Transverse colon (tissue), 4 donors: Measurements from ENCODE around the gene NQO2. TPM values are rescaled to one million over a fixed set of nuclear protein-coding genes. Genes with fewer than 3 reads are reported as not detected.

Source experiments
- DNase-seq: peaks from one replicate; pipeline ENCODE4 v3.0.0-alpha.2; 2019
- H3K27ac ChIP-seq, 4 donors: fragments of 200-600 bp; sonication (generic); 2 replicates each; pipeline ENCODE4 v1.5.1; 2016 to 2018; ENCODE audit warnings: inconsistent platforms in 4 of 4
- H3K27me3 ChIP-seq: fragments of 200-600 bp; sonication (generic); 2 replicates; pipeline ENCODE4 v1.5.1; 2017; ENCODE audit warnings: inconsistent platforms
- H3K36me3 ChIP-seq, 4 donors: fragments of 200-600 bp; sonication (generic); 2 replicates each; pipeline ENCODE4 v1.5.1; 2017 to 2019; ENCODE audit warnings: inconsistent platforms in 4 of 4
- H3K4me1 ChIP-seq, 4 donors: fragments of 200-600 bp; sonication (generic); 2 replicates each; pipeline ENCODE4 v1.5.1; 2017 to 2020; ENCODE audit warnings: inconsistent platforms in 4 of 4
- H3K4me3 ChIP-seq, 4 donors: fragments of 200-600 bp; sonication (generic); 1 replicate in 1 of 4; 2 replicates in 3 of 4; pipeline versions ENCODE4 v1.5.1 to v1.6.1; 2017 to 2019; ENCODE audit warnings: inconsistent platforms in 4 of 4
- H3K9me3 ChIP-seq, 2 donors: fragments of 200-600 bp; sonication (generic); 2 replicates each; pipeline ENCODE4 v1.5.1; 2017 to 2019; ENCODE audit warnings: inconsistent platforms in 2 of 2
- EP300 ChIP-seq: sonication (generic); formaldehyde crosslinking; IDR thresholded peaks from one replicate; pipeline ENCODE4 v1.6.1; 2017; ENCODE audit warnings: antibody characterized with exemption, low read depth
- POLR2A ChIP-seq: fragments of 450-650 bp; IDR thresholded peaks from one replicate; pipeline ENCODE4 v1.6.1; 2016; ENCODE audit warnings: antibody characterized with exemption, mild to moderate bottlenecking, moderate library complexity
- POLR2AphosphoS5 ChIP-seq, 3 donors: sonication (generic); formaldehyde crosslinking; IDR thresholded peaks; one replicate each; pipeline ENCODE4 v1.6.1; 2016; ENCODE audit warnings: antibody characterized with exemption in 3 of 3
- WGBS, 2 donors: methylation state at CpG; one replicate each; pipeline ENCODE4 v1.1.5; 2018; ENCODE audit warnings: low coverage in 1 of 2; 5-methylcytosine and 5-hydroxymethylcytosine counted together
- in situ Hi-C, 4 donors: fragments of 200-750 bp; cut with MboI; loops; one replicate each; pipeline versions ENCODE4 v1.15.0 to v1.15.1; 2017; ENCODE audit warnings: low sequenced_read_pairs in 3 of 4, low pct_ligation_motif_present in 1 of 4, low pct_unique_long_range_greater_than_20kb in 1 of 4
- intact Hi-C: fragments of 100-400 bp; cut with DNase I; formaldehyde crosslinking; loops from one replicate; pipeline ENCODE4 v1.15.1; 2023; ENCODE audit warnings: low total_unique reads
- total RNA-seq, 4 donors: library from RNA; depleted of rRNA; stranded (reverse); fragments of >200 nt; gene quantifications; one replicate each; pipeline ENCODE4 v1.1.0, GENCODE V29; 2016
- TF ChIP-seq, protein P1 (sequence below), 5 experiments: fragments of 200-600 bp in 3 of 5; fragments of 450-650 bp in 2 of 5; sonication (generic) in 3 of 5; IDR thresholded peaks; 1 replicate in 2 of 5; 2 replicates in 3 of 5; pipeline ENCODE4 v1.5.1; 2016 to 2017; ENCODE audit warnings: antibody characterized with exemption in 5 of 5, inconsistent platforms in 3 of 5, mild to moderate bottlenecking in 2 of 5, moderate library complexity in 1 of 5

Gene NQO2
- total RNA-seq, 4 donors from 2014 or later: 1.00 to 9.7 (median 7.2) TPM

DNA sequence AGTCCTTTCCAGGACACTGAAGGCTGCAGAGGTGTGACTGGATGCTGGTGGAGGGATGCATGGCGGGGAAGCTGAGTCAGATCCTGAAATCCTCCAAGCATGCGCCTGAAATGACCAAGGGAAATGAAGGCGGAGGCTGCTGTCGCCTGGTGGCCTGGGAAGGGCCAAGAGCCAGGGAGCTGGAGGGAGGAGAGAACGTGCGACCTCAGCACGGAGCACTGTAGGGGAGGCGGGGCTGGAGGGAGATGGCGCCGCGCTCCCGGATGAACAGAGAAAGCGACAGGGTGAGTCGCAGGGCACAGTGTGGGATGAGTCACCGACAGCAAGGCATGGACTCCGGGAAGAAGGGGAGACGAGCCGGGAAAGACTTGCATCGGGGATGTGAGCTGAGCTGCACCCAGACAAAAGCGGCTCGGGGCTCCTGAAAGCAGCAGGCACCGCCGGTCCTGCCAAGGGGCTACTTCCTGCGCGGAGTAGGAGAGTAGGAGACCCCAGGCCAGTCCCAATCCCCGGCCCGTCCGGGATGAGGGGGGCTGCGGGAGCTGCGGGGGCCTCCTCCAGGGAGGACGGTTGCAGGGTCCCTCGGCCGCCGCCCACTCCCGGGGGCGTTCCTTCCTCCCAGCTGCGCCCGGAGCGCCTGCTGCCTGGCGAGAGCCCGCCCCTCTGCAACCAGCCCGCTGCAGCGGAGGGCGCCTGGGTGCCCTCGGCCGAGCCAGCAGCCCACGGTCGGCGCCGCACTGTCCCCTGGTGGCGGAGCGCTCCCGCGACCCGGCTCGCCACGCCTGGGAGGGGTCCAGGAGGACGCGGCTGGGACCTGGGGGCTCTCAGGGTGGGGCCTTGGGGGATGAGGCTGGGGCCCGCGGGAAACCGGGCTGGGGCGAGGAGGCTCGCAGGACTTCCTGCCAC is 11.0 kb upstream of the NQO2 start:
- no peaks in the 10 kb centered on the region for H3K36me3 ChIP-seq
- peak overlapping the region; percentile 97 to 99 (median 98) for H3K27ac ChIP-seq
- 0 to 1% methylated on average over 14 to 39 of the region's 64 CpGs for WGBS, 2 donors
- H3K27me3 ChIP-seq: no peaks in the 10 kb centered on the region
- DNase-seq: peak; percentile 90
- no peaks in the 10 kb centered on the region for H3K9me3 ChIP-seq
- TF ChIP-seq EP300 (no peak), POLR2A (peak; percentile 73), POLR2AphosphoS5 (IDR thresholded peaks at IDR 0.05) (peak; percentile 62 to 85 (median 76))
- TF ChIP-seq, protein P1, sequence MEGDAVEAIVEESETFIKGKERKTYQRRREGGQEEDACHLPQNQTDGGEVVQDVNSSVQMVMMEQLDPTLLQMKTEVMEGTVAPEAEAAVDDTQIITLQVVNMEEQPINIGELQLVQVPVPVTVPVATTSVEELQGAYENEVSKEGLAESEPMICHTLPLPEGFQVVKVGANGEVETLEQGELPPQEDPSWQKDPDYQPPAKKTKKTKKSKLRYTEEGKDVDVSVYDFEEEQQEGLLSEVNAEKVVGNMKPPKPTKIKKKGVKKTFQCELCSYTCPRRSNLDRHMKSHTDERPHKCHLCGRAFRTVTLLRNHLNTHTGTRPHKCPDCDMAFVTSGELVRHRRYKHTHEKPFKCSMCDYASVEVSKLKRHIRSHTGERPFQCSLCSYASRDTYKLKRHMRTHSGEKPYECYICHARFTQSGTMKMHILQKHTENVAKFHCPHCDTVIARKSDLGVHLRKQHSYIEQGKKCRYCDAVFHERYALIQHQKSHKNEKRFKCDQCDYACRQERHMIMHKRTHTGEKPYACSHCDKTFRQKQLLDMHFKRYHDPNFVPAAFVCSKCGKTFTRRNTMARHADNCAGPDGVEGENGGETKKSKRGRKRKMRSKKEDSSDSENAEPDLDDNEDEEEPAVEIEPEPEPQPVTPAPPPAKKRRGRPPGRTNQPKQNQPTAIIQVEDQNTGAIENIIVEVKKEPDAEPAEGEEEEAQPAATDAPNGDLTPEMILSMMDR (IDR thresholded peaks at IDR 0.05): peak; percentile 82 to 98 (median 92)
- intact Hi-C loops: loop anchor here (5.0 kb wide), 1 partner anchor 36 kb away; no protein-coding TSS in a partner anchor
- in situ Hi-C loops: no loop called here
- H3K4me3 ChIP-seq: peak overlapping the region; percentile 63 to 88 (median 72)
- H3K4me1 ChIP-seq: peaks cover 17 to 50% (median 35%) of the 10 kb centered on the region in 4 donors

DNA sequence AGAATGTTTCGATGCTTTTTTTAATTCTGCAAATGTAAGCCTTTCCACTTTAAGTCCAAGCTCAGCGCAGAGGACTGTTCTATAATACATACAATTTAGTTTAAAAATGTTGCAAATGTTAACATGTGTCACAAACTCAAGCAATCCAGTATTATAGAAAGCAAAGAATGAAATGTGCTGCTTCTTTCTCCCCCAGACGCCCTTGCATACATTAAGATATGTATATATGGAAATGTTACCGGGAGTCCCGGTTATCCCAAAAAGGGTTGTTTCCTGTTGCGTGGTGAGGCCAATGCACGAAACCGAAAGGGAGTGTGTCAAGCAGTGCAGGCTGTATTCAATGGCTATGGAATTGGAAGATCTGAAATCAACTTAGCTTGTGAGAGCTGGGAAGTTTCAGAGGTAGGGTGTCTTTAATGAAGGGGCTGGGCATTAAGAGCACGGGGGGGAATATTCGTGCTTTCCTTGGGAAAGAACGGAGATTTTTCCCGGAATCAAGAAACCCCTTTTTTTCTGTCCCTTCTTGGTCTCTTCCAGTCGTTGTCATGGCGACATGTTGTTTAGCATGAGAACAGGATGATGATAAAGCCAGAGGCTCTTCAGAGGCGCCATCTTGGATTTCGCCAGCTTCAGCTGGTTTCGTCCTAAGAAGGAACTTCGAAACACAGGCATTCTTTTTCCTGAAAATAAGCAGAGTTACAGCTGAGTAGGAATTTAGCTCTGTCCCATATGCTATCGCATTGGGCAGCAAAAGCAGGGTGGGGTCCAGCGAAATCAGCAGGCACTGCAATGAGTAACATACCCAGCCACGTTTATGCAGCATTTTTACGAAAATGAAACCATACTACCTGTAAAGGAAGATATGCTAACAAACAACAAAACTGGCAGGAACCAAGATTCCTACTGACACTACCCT is 10.1 kb upstream of the NQO2 start:
- DNase-seq: peak; percentile 89
- Histone ChIP-seq H3K9me3 (no peaks in the 10 kb centered on the region), H3K4me1 (peaks cover 17 to 44% (median 34%) of the 10 kb centered on the region in 4 donors), H3K27me3 (no peaks in the 10 kb centered on the region), H3K36me3 (no peaks in the 10 kb centered on the region), H3K27ac (peak overlapping the region; percentile 97 to 99 (median 98)), H3K4me3 (peak overlapping the region; percentile 63 to 88 (median 72))
- in situ Hi-C loops (loop anchor here in 2 of 4 donors (5.0 to 10.0 kb wide), 3 partner anchors 63 to 255 kb away; no protein-coding TSS in a partner anchor), intact Hi-C loops (loop anchor here (5.0 kb wide), 1 partner anchor 37 kb away; no protein-coding TSS in a partner anchor)
- peak; percentile 42 for TF ChIP-seq POLR2A
- TF ChIP-seq POLR2AphosphoS5 (IDR thresholded peaks at IDR 0.05): peak; percentile 66 to 80 (median 79)
- TF ChIP-seq, protein P1 (IDR thresholded peaks at IDR 0.05): peak in 1 of 5 experiments; percentile 11
- TF ChIP-seq EP300: no peak
- 0% methylated on average over 11 to 22 of the region's 22 CpGs for WGBS, 2 donors

DNA sequence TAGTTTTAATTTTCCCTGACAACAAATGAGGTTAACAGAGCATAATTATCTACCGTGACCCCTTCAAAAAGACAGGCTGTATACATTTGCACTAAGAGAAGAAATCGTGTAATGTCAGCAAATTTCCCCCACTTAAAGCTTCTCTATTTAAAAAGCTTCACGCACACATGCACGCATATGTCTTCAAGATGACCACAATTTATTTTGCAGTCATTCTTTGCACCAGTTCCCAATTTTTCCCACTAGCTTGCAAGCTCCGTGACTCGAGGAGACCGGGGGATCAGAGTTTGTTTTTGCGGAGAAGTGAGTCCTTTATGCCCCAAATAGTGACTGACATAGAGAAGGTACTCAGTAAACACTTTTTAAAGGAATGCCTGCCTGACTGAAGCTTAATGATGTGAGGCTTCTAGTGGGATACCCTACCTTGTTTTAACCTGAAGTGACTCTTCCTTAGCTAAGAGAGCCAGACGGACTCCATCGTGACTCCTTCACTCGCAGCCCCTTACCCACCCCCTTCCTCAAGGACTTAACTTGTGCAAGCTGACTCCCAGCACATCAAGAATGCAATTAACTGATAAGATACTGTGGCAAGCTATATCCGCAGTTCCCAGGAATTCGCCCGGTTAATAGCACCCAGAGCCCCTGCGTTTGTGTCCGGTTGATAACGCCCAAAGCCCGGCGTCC is 9.3 kb upstream of the NQO2 start:
- TF ChIP-seq EP300: no peak
- TF ChIP-seq, protein P1 (IDR thresholded peaks at IDR 0.05): no peak
- peak; percentile 11 for TF ChIP-seq POLR2A
- in situ Hi-C loops: loop anchor here in 2 of 4 donors (5.0 to 10.0 kb wide), 3 partner anchors 62 to 254 kb away; no protein-coding TSS in a partner anchor
- Histone ChIP-seq H3K36me3 (no peaks in the 10 kb centered on the region), H3K9me3 (no peaks in the 10 kb centered on the region), H3K27me3 (no peaks in the 10 kb centered on the region), H3K4me3 (peak overlapping the region; percentile 39 to 88 (median 70)), H3K27ac (peak overlapping the region; percentile 97 to 99 (median 98)), H3K4me1 (peaks cover 17 to 36% (median 28%) of the 10 kb centered on the region in 4 donors)
- intact Hi-C loops: no loop called here
- WGBS, 2 donors: 3 to 11% methylated on average over 19 of the region's 19 CpGs
- DNase-seq: peak; percentile 38
